Esophagus squamous epithelium (tissue), 5 donors: ENCODE results near the gene TNN. TPM values are rescaled to one million over a fixed set of nuclear protein-coding genes. Genes with fewer than 3 reads are reported as not detected.

ENCODE experiments used
- DNase-seq: peaks from one replicate; lab custom pipeline; 2025; lab: John Stamatoyannopoulos, UW
- H3K27ac ChIP-seq, 4 donors: fragments of 200-600 bp; sonication (generic); one replicate each; pipeline ENCODE4 v1.5.1; 2016 to 2019; ENCODE audit warnings: mild to moderate bottlenecking in 1 of 4
- H3K27me3 ChIP-seq, 4 donors: fragments of 200-600 bp; sonication (generic); 1 replicate in 3 of 4; 2 replicates in 1 of 4; pipeline versions ENCODE4 v1.5.1 to v1.6.0; 2017 to 2021; ENCODE audit warnings: antibody characterized with exemption in 1 of 4
- H3K36me3 ChIP-seq, 3 donors: fragments of 200-600 bp; sonication (generic); one replicate each; pipeline ENCODE4 v1.5.1; 2016 to 2019
- H3K4me1 ChIP-seq, 3 donors: fragments of 200-600 bp; sonication (generic); one replicate each; pipeline ENCODE4 v1.5.1; 2017 to 2019
- H3K4me3 ChIP-seq, 4 donors: fragments of 200-600 bp; sonication (generic); 1 replicate in 3 of 4; 2 replicates in 1 of 4; pipeline ENCODE4 v1.5.1; 2016 to 2019; ENCODE audit warnings: mild to moderate bottlenecking in 2 of 4, moderate library complexity in 1 of 4
- H3K9me3 ChIP-seq, 3 donors: fragments of 200-600 bp; sonication (generic); one replicate each; pipeline ENCODE4 v1.5.1; 2016 to 2019
- POLR2A ChIP-seq, 4 donors: fragments of 450-650 bp; IDR thresholded peaks; one replicate each; pipeline ENCODE4 v1.6.1; 2017; ENCODE audit warnings: antibody characterized with exemption in 4 of 4, mild to moderate bottlenecking in 4 of 4, moderate library complexity in 3 of 4
- WGBS, 2 donors: methylation state at CpG; one replicate each; pipeline ENCODE4 v1.1.5; 2018; 5-methylcytosine and 5-hydroxymethylcytosine counted together
- intact Hi-C: fragments of 100-400 bp; cut with DNase I; formaldehyde crosslinking; loops from one replicate; pipeline ENCODE4 v1.15.0; 2022
- total RNA-seq, 4 donors: library from RNA; depleted of rRNA; stranded (reverse); fragments of >200 nt; gene quantifications; one replicate each; pipeline ENCODE4 v1.1.0, GENCODE V29; 2016
- TF ChIP-seq, protein P1 (sequence below), 6 experiments: fragments of 450-650 bp in 4 of 6; fragments of 200-600 bp in 2 of 6; sonication (generic) in 2 of 6; IDR thresholded peaks; one replicate each; pipeline ENCODE4 v1.5.1; 2016 to 2019; ENCODE audit warnings: antibody characterized with exemption in 6 of 6, mild to moderate bottlenecking in 4 of 6, moderate library complexity in 4 of 6
- donor health status: DM: yes; HTN: yes; CAD: no.

Gene TNN
- total RNA-seq, 4 donors from 2014 or later: under 0.01 to 0.09 TPM; not detected in 2

DNA sequence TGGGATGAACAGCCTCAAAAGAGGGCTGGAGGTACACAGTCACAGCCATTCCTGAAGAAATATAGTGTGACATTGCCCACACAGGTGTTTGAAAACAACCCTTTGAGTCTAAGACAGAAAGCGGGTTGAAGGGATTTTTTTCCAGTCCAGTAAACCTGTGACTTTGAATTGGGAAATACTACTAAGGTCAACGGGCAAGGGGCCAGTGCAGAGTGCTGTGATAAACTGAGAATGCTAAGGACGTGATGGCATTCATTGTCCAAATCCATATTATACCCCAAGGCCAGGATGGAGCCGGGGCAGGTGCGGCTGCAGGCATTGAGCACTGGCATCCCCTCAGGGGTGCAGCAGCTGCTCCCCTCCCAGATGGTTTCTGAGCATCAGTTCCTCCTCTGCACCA, 88.3 kb downstream of the TNN start:
- H3K27me3 ChIP-seq: peaks cover 0 to 38% (median 0%) of the 10 kb centered on the region in 4 donors
- peaks cover 0 to 8% (median 0%) of the 10 kb centered on the region in 3 donors for H3K4me1 ChIP-seq
- 37 to 75% methylated on average over 4 to 5 of the region's 5 CpGs for WGBS, 2 donors
- peaks cover 0 to 29% (median 0%) of the 10 kb centered on the region in 3 donors for H3K36me3 ChIP-seq
- intact Hi-C loops: loop anchor here (10.0 kb wide), 1 partner anchor 69 kb away; no protein-coding TSS in a partner anchor
- TF ChIP-seq POLR2A (IDR thresholded peaks at IDR 0.05): no peak
- TF ChIP-seq, protein P1, sequence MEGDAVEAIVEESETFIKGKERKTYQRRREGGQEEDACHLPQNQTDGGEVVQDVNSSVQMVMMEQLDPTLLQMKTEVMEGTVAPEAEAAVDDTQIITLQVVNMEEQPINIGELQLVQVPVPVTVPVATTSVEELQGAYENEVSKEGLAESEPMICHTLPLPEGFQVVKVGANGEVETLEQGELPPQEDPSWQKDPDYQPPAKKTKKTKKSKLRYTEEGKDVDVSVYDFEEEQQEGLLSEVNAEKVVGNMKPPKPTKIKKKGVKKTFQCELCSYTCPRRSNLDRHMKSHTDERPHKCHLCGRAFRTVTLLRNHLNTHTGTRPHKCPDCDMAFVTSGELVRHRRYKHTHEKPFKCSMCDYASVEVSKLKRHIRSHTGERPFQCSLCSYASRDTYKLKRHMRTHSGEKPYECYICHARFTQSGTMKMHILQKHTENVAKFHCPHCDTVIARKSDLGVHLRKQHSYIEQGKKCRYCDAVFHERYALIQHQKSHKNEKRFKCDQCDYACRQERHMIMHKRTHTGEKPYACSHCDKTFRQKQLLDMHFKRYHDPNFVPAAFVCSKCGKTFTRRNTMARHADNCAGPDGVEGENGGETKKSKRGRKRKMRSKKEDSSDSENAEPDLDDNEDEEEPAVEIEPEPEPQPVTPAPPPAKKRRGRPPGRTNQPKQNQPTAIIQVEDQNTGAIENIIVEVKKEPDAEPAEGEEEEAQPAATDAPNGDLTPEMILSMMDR (IDR thresholded peaks at IDR 0.05): no peak
- DNase-seq: no peak
- H3K9me3 ChIP-seq: no peaks in the 10 kb centered on the region
- H3K4me3 ChIP-seq: no peak overlapping the region
- H3K27ac ChIP-seq: no peak overlapping the region

DNA sequence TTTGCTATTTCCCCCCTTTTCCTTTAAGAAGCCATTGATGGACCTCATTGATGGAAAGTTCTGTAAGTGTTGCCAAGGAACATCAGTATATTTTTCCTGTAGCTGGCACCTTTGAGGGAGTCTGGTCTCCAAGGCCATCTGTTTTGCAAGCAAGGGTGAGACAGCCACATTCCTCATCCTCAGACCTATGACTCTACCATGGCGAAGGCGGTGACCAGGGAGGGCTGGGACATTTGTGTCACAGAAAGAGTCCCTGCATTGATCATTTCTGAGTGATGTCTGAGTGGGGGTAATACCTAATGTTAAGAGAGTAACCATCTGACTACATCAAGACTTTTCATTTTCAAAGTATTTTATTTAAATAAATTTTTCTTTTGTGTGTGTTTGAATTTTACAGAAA, 89.6 kb downstream of the TNN start:
- intact Hi-C loops: loop anchor here (10.0 kb wide), 1 partner anchor 68 kb away; no protein-coding TSS in a partner anchor
- 92 to 100% methylated on average over 1 to 2 of the region's 2 CpGs for WGBS, 2 donors

DNA sequence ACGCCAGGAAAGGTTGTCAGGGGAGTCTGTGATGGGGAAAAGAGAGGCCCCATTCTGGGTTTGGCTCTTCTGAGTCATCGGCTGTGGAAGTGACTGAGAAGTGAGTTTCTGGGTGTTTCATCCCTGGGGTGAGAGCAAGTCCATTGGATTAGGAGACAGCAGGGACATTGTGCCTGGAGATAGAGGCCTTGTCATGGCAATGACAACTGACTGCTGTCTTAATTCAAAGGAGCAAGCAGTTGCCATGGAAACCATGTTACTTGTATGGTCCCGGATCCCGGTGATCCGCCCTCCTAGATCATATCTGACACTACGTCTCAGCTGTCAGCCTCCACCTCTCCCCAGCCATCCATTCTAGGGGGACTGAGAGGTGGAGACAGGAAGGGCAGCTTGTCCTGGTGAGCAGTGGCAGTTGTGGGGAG, 90.5 kb downstream of the TNN start:
- intact Hi-C loops: loop anchor here (10.0 kb wide), 1 partner anchor 67 kb away; no protein-coding TSS in a partner anchor
- Histone ChIP-seq H3K27me3 (peaks cover 0 to 25% (median 0%) of the 10 kb centered on the region in 4 donors), H3K36me3 (peaks cover 0 to 48% (median 0%) of the 10 kb centered on the region in 3 donors), H3K9me3 (no peaks in the 10 kb centered on the region), H3K4me1 (peaks cover 0 to 5% (median 2%) of the 10 kb centered on the region in 3 donors), H3K4me3 (no peak overlapping the region), H3K27ac (no peak overlapping the region)
- WGBS, 2 donors: 62 to 83% methylated on average over 2 to 6 of the region's 6 CpGs
- TF ChIP-seq POLR2A (IDR thresholded peaks at IDR 0.05): no peak
- TF ChIP-seq, protein P1 (IDR thresholded peaks at IDR 0.05): no peak
- DNase-seq: no peak

More for the DNA sequence above, 89.6 kb downstream of the TNN start:
- Histone ChIP-seq H3K4me3 (no peak overlapping the region), H3K36me3 (peaks cover 0 to 39% (median 0%) of the 10 kb centered on the region in 3 donors), H3K27ac (no peak overlapping the region), H3K27me3 (peaks cover 0 to 29% (median 0%) of the 10 kb centered on the region in 4 donors), H3K9me3 (no peaks in the 10 kb centered on the region), H3K4me1 (peaks cover 0 to 3% (median 0%) of the 10 kb centered on the region in 3 donors)
- TF ChIP-seq POLR2A (IDR thresholded peaks at IDR 0.05): no peak
- TF ChIP-seq, protein P1 (IDR thresholded peaks at IDR 0.05): no peak
- no peak for DNase-seq

DNA sequence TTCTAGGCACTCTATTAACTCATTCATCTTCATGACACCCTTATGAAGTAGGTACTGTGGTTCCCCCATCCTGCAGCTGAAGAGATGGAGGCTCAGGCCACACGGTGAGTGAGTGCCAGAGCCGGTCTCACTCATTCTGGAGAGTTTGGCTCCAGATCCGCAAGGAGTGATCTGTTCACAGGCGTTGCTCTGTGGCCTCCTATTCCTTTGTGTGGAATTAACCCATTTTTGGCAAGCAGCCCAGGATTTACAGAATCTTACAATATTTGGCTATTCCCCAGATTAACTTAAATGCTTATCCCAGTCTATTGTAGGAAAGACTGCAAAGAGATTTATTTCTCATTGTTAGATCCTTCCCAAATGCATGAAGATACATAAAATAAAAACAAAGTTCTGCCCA, 95.3 kb downstream of the TNN start:
- H3K4me3 ChIP-seq: no peak overlapping the region
- DNase-seq: no peak
- H3K36me3 ChIP-seq: peaks cover 0 to 87% (median 11%) of the 10 kb centered on the region in 3 donors
- TF ChIP-seq POLR2A (IDR thresholded peaks at IDR 0.05): no peak
- TF ChIP-seq, protein P1 (IDR thresholded peaks at IDR 0.05): no peak
- H3K27ac ChIP-seq: no peak overlapping the region
- intact Hi-C loops: no loop called here
- 24 to 45% methylated on average over 4 of the region's 4 CpGs for WGBS, 2 donors
- H3K4me1 ChIP-seq: peaks cover 0 to 8% (median 4%) of the 10 kb centered on the region in 3 donors
- no peaks in the 10 kb centered on the region for H3K27me3 ChIP-seq
- no peaks in the 10 kb centered on the region for H3K9me3 ChIP-seq

DNA sequence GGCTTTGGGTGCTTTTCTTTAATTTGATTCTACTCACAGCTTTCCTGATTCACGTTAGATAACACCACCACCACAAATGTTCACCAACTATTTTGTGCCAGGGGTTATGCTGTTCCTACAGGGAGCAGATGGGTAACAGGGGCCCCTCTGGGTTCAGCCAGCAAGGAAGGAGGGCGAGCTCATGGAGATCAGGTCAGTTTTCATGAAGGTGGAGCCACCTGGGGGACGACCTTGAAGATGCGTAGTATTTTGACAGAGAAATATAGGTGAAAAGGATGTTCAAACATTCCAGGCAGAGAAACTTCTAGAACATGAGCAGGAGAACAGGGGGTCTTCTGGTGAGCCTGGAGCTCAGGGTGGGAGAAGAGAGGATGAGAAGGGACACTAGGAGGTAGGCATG, 96.1 kb downstream of the TNN start:
- DNase-seq: no peak
- H3K36me3 ChIP-seq: peaks cover 0 to 84% (median 11%) of the 10 kb centered on the region in 3 donors

More for the DNA sequence above, 96.1 kb downstream of the TNN start:
- WGBS, 2 donors: 57 to 67% methylated on average over 3 to 4 of the region's 4 CpGs
- no peak overlapping the region for H3K4me3 ChIP-seq
- intact Hi-C loops: no loop called here
- peaks cover 0 to 8% (median 4%) of the 10 kb centered on the region in 3 donors for H3K4me1 ChIP-seq
- H3K27me3 ChIP-seq: no peaks in the 10 kb centered on the region
- no peak for TF ChIP-seq POLR2A (IDR thresholded peaks at IDR 0.05)
- TF ChIP-seq, protein P1 (IDR thresholded peaks at IDR 0.05): no peak
- no peaks in the 10 kb centered on the region for H3K9me3 ChIP-seq
- no peak overlapping the region for H3K27ac ChIP-seq
